GM23338 (cell line): ENCODE measurements around the gene CCDC12. TPM values are rescaled to one million over a fixed set of nuclear protein-coding genes. Genes with fewer than 3 reads are reported as not detected.

Source experiments
- ATAC-seq: fragments of 200-7000 bp; cut with Tn5 transposase; 3 replicates; pipeline ENCODE4 v1.9.1; 2020
- DNase-seq: peaks from one replicate; pipeline ENCODE4 v3.0.0-alpha.2; 2015; ENCODE audit warnings: low spot score
- H2AFZ ChIP-seq: fragments of 200-600 bp; sonication (generic); 2 replicates; pipeline ENCODE4 v1.8.0; 2016; ENCODE audit warnings: antibody characterized with exemption, mild to moderate bottlenecking, moderate library complexity
- H3F3A ChIP-seq: fragments of 200-600 bp; sonication (generic); replicated peaks from 2 replicates; pipeline ENCODE4 v1.8.0; 2017; ENCODE audit warnings: antibody characterized with exemption, mixed run types, low read depth
- H3K27ac ChIP-seq: fragments of 200-600 bp; sonication (generic); 2 replicates; pipeline ENCODE4 v1.6.1; 2016; ENCODE audit warnings: low read depth
- H3K27me3 ChIP-seq: fragments of 200-600 bp; sonication (generic); 2 replicates; pipeline ENCODE4 v1.8.0; 2016; ENCODE audit warnings: mild to moderate bottlenecking, mixed run types, moderate library complexity; ENCODE audit not compliant: insufficient read depth
- H3K36me3 ChIP-seq: fragments of 200-600 bp; sonication (generic); 2 replicates; pipeline ENCODE4 v1.8.0; 2016; ENCODE audit warnings: mild to moderate bottlenecking; ENCODE audit not compliant: insufficient read depth
- H3K4me1 ChIP-seq: fragments of 200-600 bp; sonication (generic); 2 replicates; pipeline ENCODE4 v1.8.0; 2016; ENCODE audit warnings: mild to moderate bottlenecking, moderate library complexity; ENCODE audit not compliant: insufficient read depth
- H3K4me2 ChIP-seq: fragments of 200-600 bp; sonication (generic); 2 replicates; pipeline ENCODE4 v1.7.1; 2017; ENCODE audit warnings: mixed run types
- H3K4me3 ChIP-seq: fragments of 200-600 bp; sonication (generic); 2 replicates; pipeline ENCODE4 v1.6.1; 2016; ENCODE audit warnings: mixed run types
- H3K79me2 ChIP-seq: fragments of 200-600 bp; sonication (generic); replicated peaks from 2 replicates; pipeline ENCODE4 v1.8.0; 2017; ENCODE audit warnings: mild to moderate bottlenecking; ENCODE audit not compliant: insufficient read depth
- H3K9me2 ChIP-seq: fragments of 200-600 bp; sonication (generic); 2 replicates; pipeline ENCODE4 v1.8.0; 2017; ENCODE audit not compliant: insufficient read depth
- H4K20me1 ChIP-seq: fragments of 200-600 bp; sonication (generic); replicated peaks from 2 replicates; pipeline ENCODE4 v1.8.0; 2017; ENCODE audit warnings: mild to moderate bottlenecking; ENCODE audit not compliant: insufficient read depth
- H3K27ac Mint-ChIP-seq: 2 replicates; pipeline ENCODE4 v1.8.0; 2020; ENCODE audit warnings: inconsistent platforms, mild to moderate bottlenecking, moderate library complexity, mixed read lengths
- H3K27me3 Mint-ChIP-seq: 3 replicates; pipeline ENCODE4 v1.8.0; 2022; ENCODE audit warnings: low read depth, mild to moderate bottlenecking, moderate library complexity, mixed read lengths, inconsistent platforms; ENCODE audit not compliant: insufficient read depth, poor library complexity
- H3K36me3 Mint-ChIP-seq: 3 replicates; pipeline ENCODE4 v1.8.0; 2021; ENCODE audit warnings: low read depth, mild to moderate bottlenecking, inconsistent platforms, moderate library complexity, mixed read lengths
- H3K4me1 Mint-ChIP-seq: 3 replicates; pipeline ENCODE4 v1.8.0; 2020; ENCODE audit warnings: mild to moderate bottlenecking, inconsistent platforms, mixed read lengths
- H3K4me3 Mint-ChIP-seq: 3 replicates; pipeline ENCODE4 v1.8.0; 2021; ENCODE audit warnings: moderate library complexity, mild to moderate bottlenecking, inconsistent platforms, mixed read lengths
- H3K9me3 Mint-ChIP-seq: 3 replicates; pipeline ENCODE4 v1.8.0; 2020; ENCODE audit warnings: moderate library complexity, mild to moderate bottlenecking, inconsistent platforms, mixed read lengths
- CREB1 ChIP-seq: fragments of 250-450 bp; sonication (Bioruptor Pico); IDR thresholded peaks from 2 replicates; pipeline ENCODE4 v1.5.0; 2020; ENCODE audit warnings: low read depth, mild to moderate bottlenecking, moderate library complexity
- EZH2 ChIP-seq: fragments of 200-600 bp; sonication (generic); IDR thresholded peaks from one replicate; pipeline ENCODE4 v1.8.0; 2017; ENCODE audit warnings: antibody characterized with exemption, mild to moderate bottlenecking, low read depth; ENCODE audit not compliant: unreplicated experiment
- EZH2phosphoT487 ChIP-seq: fragments of 200-600 bp; sonication (generic); IDR thresholded peaks from one replicate; pipeline ENCODE4 v1.8.1; 2018; ENCODE audit warnings: antibody characterized with exemption; ENCODE audit not compliant: unreplicated experiment
- JUNB ChIP-seq: IDR thresholded peaks from one replicate; pipeline ENCODE4 v1.6.1; 2016; ENCODE audit warnings: antibody characterized with exemption; ENCODE audit not compliant: unreplicated experiment
- NANOG ChIP-seq: IDR thresholded peaks from 2 replicates; pipeline ENCODE4 v1.6.1; 2016; ENCODE audit warnings: antibody characterized with exemption, borderline replicate concordance
- POLR2AphosphoS5 ChIP-seq: IDR thresholded peaks from 2 replicates; pipeline ENCODE4 v1.6.1; 2016; ENCODE audit warnings: antibody characterized with exemption, low read depth
- STAT1 ChIP-seq: IDR thresholded peaks from one replicate; pipeline ENCODE4 v1.6.1; 2016; ENCODE audit warnings: antibody characterized with exemption; ENCODE audit not compliant: unreplicated experiment
- ZNF114 ChIP-seq: fragments of 250-450 bp; sonication (Bioruptor Pico); IDR thresholded peaks from 2 replicates; pipeline ENCODE4 v1.5.0; 2020; ENCODE audit warnings: mild to moderate bottlenecking, moderate library complexity
- ZNF331 ChIP-seq: fragments of 250-450 bp; sonication (Bioruptor Pico); IDR thresholded peaks from 2 replicates; pipeline ENCODE4 v1.5.0; 2020; ENCODE audit warnings: low read depth, mild to moderate bottlenecking, moderate library complexity
- polyA plus RNA-seq: library from polyadenylated mRNA; unstranded; fragments of >200 nt; fragmentation: Nextera tagmentation; extraction: Ambion mirVana; gene quantifications from 2 replicates; pipeline ENCODE4 v1.2.1, GENCODE V29; 2016
- total RNA-seq: library from RNA; depleted of rRNA; stranded (reverse); fragments of >200 nt; shearing (Covaris generic); gene quantifications from 2 replicates; pipeline ENCODE4 v1.2.3, GENCODE V29; 2014
- TF ChIP-seq, protein P1 (sequence below): IDR thresholded peaks from 2 replicates; pipeline ENCODE4 v1.6.1; 2016; ENCODE audit warnings: antibody characterized with exemption
- TF ChIP-seq, protein P2 (sequence below): fragments of 250-450 bp; sonication (Bioruptor Pico); IDR thresholded peaks from 2 replicates; pipeline ENCODE4 v1.5.0; 2020; ENCODE audit warnings: mild to moderate bottlenecking, moderate library complexity
- TF ChIP-seq, protein P3 (sequence below), 2 experiments: fragments of 200-600 bp in 1 of 2; sonication (generic) in 1 of 2; conservative IDR thresholded peaks; 2 replicates each; pipeline versions ENCODE4 v1.5.1 to v1.6.1; 2016 to 2017; ENCODE audit warnings: antibody characterized with exemption in 2 of 2, low read depth in 2 of 2, mild to moderate bottlenecking in 2 of 2, moderate library complexity in 1 of 2
- TF ChIP-seq, protein P4 (sequence below): IDR thresholded peaks from one replicate; pipeline ENCODE4 v1.6.1; 2018; ENCODE audit warnings: antibody characterized with exemption; ENCODE audit not compliant: unreplicated experiment

CCDC12 gene
- total and polyA plus RNA-seq, 2 experiments from 2014 or later = 42.9 to 133 TPM

DNA sequence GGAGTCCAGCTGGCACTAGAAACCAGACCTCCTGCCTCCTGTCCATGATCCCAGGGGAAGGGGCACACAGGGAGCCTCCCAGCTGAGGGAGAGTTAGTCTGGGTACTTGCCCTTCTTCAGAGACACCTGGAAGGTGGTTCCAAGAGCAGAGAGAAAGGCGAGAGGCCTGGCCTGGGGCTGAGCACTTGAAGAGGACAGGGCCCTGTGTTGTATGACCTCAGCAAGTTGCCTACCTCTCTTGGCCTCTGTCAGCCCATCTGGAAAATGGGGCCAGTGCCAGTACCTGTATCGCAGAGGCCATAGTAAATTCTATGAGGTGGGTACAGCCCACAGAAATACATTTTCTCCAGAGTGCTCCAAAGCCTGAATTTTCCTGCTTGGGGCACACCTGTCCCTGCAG, 79.5 kb downstream of the CCDC12 start:
- no peaks in the 10 kb centered on the region for H3F3A ChIP-seq
- 0 out of 2 replicates have a peak, but pooled peaks cover 3% of the 10 kb centered on the region for H4K20me1 ChIP-seq
- TF ChIP-seq, protein P1, sequence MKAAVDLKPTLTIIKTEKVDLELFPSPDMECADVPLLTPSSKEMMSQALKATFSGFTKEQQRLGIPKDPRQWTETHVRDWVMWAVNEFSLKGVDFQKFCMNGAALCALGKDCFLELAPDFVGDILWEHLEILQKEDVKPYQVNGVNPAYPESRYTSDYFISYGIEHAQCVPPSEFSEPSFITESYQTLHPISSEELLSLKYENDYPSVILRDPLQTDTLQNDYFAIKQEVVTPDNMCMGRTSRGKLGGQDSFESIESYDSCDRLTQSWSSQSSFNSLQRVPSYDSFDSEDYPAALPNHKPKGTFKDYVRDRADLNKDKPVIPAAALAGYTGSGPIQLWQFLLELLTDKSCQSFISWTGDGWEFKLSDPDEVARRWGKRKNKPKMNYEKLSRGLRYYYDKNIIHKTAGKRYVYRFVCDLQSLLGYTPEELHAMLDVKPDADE = no peak
- TF ChIP-seq, protein P2, sequence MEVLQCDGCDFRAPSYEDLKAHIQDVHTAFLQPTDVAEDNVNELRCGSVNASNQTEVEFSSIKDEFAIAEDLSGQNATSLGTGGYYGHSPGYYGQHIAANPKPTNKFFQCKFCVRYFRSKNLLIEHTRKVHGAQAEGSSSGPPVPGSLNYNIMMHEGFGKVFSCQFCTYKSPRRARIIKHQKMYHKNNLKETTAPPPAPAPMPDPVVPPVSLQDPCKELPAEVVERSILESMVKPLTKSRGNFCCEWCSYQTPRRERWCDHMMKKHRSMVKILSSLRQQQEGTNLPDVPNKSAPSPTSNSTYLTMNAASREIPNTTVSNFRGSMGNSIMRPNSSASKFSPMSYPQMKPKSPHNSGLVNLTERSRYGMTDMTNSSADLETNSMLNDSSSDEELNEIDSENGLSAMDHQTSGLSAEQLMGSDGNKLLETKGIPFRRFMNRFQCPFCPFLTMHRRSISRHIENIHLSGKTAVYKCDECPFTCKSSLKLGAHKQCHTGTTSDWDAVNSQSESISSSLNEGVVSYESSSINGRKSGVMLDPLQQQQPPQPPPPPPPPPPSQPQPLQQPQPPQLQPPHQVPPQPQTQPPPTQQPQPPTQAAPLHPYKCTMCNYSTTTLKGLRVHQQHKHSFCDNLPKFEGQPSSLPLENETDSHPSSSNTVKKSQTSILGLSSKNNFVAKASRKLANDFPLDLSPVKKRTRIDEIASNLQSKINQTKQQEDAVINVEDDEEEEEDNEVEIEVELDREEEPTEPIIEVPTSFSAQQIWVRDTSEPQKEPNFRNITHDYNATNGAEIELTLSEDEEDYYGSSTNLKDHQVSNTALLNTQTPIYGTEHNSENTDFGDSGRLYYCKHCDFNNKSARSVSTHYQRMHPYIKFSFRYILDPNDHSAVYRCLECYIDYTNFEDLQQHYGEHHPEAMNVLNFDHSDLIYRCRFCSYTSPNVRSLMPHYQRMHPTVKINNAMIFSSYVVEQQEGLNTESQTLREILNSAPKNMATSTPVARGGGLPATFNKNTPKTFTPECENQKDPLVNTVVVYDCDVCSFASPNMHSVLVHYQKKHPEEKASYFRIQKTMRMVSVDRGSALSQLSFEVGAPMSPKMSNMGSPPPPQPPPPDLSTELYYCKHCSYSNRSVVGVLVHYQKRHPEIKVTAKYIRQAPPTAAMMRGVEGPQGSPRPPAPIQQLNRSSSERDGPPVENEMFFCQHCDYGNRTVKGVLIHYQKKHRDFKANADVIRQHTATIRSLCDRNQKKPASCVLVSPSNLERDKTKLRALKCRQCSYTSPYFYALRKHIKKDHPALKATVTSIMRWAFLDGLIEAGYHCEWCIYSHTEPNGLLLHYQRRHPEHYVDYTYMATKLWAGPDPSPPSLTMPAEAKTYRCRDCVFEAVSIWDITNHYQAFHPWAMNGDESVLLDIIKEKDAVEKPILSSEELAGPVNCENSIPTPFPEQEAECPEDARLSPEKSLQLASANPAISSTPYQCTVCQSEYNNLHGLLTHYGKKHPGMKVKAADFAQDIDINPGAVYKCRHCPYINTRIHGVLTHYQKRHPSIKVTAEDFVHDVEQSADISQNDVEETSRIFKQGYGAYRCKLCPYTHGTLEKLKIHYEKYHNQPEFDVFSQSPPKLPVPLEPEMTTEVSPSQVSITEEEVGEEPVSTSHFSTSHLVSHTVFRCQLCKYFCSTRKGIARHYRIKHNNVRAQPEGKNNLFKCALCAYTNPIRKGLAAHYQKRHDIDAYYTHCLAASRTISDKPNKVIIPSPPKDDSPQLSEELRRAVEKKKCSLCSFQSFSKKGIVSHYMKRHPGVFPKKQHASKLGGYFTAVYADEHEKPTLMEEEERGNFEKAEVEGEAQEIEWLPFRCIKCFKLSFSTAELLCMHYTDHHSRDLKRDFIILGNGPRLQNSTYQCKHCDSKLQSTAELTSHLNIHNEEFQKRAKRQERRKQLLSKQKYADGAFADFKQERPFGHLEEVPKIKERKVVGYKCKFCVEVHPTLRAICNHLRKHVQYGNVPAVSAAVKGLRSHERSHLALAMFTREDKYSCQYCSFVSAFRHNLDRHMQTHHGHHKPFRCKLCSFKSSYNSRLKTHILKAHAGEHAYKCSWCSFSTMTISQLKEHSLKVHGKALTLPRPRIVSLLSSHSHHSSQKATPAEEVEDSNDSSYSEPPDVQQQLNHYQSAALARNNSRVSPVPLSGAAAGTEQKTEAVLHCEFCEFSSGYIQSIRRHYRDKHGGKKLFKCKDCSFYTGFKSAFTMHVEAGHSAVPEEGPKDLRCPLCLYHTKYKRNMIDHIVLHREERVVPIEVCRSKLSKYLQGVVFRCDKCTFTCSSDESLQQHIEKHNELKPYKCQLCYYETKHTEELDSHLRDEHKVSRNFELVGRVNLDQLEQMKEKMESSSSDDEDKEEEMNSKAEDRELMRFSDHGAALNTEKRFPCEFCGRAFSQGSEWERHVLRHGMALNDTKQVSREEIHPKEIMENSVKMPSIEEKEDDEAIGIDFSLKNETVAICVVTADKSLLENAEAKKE (CRISPR knock-in tag) = no peak
- TF ChIP-seq CREB1 (CRISPR knock-in tag) (no peak), EZH2 (no peak), NANOG (no peak), STAT1 (no peak), EZH2phosphoT487 (no peak), JUNB (no peak), ZNF114 (CRISPR knock-in tag) (no peak), ZNF331 (no peak), POLR2AphosphoS5 (no peak)
- TF ChIP-seq, protein P3, sequence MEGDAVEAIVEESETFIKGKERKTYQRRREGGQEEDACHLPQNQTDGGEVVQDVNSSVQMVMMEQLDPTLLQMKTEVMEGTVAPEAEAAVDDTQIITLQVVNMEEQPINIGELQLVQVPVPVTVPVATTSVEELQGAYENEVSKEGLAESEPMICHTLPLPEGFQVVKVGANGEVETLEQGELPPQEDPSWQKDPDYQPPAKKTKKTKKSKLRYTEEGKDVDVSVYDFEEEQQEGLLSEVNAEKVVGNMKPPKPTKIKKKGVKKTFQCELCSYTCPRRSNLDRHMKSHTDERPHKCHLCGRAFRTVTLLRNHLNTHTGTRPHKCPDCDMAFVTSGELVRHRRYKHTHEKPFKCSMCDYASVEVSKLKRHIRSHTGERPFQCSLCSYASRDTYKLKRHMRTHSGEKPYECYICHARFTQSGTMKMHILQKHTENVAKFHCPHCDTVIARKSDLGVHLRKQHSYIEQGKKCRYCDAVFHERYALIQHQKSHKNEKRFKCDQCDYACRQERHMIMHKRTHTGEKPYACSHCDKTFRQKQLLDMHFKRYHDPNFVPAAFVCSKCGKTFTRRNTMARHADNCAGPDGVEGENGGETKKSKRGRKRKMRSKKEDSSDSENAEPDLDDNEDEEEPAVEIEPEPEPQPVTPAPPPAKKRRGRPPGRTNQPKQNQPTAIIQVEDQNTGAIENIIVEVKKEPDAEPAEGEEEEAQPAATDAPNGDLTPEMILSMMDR (conservative IDR thresholded peaks at IDR 0.05; ENCODE audit: low read depth in 2 of 2) = no peak
- TF ChIP-seq, protein P4, sequence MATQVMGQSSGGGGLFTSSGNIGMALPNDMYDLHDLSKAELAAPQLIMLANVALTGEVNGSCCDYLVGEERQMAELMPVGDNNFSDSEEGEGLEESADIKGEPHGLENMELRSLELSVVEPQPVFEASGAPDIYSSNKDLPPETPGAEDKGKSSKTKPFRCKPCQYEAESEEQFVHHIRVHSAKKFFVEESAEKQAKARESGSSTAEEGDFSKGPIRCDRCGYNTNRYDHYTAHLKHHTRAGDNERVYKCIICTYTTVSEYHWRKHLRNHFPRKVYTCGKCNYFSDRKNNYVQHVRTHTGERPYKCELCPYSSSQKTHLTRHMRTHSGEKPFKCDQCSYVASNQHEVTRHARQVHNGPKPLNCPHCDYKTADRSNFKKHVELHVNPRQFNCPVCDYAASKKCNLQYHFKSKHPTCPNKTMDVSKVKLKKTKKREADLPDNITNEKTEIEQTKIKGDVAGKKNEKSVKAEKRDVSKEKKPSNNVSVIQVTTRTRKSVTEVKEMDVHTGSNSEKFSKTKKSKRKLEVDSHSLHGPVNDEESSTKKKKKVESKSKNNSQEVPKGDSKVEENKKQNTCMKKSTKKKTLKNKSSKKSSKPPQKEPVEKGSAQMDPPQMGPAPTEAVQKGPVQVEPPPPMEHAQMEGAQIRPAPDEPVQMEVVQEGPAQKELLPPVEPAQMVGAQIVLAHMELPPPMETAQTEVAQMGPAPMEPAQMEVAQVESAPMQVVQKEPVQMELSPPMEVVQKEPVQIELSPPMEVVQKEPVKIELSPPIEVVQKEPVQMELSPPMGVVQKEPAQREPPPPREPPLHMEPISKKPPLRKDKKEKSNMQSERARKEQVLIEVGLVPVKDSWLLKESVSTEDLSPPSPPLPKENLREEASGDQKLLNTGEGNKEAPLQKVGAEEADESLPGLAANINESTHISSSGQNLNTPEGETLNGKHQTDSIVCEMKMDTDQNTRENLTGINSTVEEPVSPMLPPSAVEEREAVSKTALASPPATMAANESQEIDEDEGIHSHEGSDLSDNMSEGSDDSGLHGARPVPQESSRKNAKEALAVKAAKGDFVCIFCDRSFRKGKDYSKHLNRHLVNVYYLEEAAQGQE = no peak
- no peak overlapping the region for H3K27ac Mint-ChIP-seq
- no peaks in the 10 kb centered on the region for H3K9me2 ChIP-seq
- ATAC-seq = no peak
- H3K9me3 Mint-ChIP-seq = no peaks in the 10 kb centered on the region
- H3K4me3 ChIP-seq = no peak overlapping the region
- H3K27me3 Mint-ChIP-seq = peaks cover 50% of the 10 kb centered on the region
- no peak overlapping the region for H3K4me3 Mint-ChIP-seq
- H3K27me3 ChIP-seq = peaks cover 40% of the 10 kb centered on the region
- H2AFZ ChIP-seq = no peak overlapping the region
- no peak for DNase-seq
- peaks cover 5% of the 10 kb centered on the region for H3K4me1 ChIP-seq
- H3K79me2 ChIP-seq = no peaks in the 10 kb centered on the region
- H3K4me2 ChIP-seq = no peak overlapping the region
- peaks cover 11% of the 10 kb centered on the region; the same call in 2 of the 3 replicates for H3K4me1 Mint-ChIP-seq
- no peaks in the 10 kb centered on the region for H3K36me3 Mint-ChIP-seq
- H3K36me3 ChIP-seq = no peaks in the 10 kb centered on the region
- H3K27ac ChIP-seq = no peak overlapping the region
